Lower leg skin (tissue), 3 donors: ENCODE data around the gene HMGB4.

Experiments
- POLR2A ChIP-seq, 2 donors: fragments of 450-650 bp; IDR thresholded peaks; one replicate each; pipeline ENCODE4 v1.6.1; 2016 to 2017; ENCODE audit warnings: antibody characterized with exemption in 2 of 2, mild to moderate bottlenecking in 1 of 2, moderate library complexity in 1 of 2
- TF ChIP-seq, protein P1 (sequence below), 3 donors: fragments of 450-650 bp; IDR thresholded peaks; one replicate each; pipeline ENCODE4 v1.5.1; 2016; ENCODE audit warnings: antibody characterized with exemption in 3 of 3, mild to moderate bottlenecking in 3 of 3, moderate library complexity in 2 of 3

DNA sequence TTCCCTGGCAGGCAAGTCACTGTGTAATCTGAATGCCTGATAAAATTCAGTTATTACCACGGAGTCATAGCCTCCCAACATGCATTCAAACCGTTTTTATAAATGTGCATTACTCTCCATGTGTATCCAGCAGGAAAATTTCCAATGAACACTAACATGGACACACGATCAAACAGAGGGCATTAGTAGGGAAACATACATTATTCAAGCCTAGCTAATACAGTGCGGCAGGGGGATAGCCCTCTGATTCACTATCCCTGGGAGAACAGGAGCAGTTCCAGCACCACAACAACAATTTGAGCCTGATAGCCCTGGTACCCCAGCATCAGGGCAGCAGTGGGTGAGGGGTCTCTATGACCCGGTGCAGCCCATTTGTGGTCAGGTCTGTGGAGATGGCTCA lies 35.8 kb upstream of the HMGB4 start:
- TF ChIP-seq, protein P1, sequence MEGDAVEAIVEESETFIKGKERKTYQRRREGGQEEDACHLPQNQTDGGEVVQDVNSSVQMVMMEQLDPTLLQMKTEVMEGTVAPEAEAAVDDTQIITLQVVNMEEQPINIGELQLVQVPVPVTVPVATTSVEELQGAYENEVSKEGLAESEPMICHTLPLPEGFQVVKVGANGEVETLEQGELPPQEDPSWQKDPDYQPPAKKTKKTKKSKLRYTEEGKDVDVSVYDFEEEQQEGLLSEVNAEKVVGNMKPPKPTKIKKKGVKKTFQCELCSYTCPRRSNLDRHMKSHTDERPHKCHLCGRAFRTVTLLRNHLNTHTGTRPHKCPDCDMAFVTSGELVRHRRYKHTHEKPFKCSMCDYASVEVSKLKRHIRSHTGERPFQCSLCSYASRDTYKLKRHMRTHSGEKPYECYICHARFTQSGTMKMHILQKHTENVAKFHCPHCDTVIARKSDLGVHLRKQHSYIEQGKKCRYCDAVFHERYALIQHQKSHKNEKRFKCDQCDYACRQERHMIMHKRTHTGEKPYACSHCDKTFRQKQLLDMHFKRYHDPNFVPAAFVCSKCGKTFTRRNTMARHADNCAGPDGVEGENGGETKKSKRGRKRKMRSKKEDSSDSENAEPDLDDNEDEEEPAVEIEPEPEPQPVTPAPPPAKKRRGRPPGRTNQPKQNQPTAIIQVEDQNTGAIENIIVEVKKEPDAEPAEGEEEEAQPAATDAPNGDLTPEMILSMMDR (IDR thresholded peaks at IDR 0.05): no peak
- TF ChIP-seq POLR2A (IDR thresholded peaks at IDR 0.05): no peak
